ENCODE data around the gene LRRC28. TPM values are rescaled to one million over a fixed set of nuclear protein-coding genes. Genes with fewer than 3 reads are reported as not detected.

Gene LRRC28
- total and polyA plus RNA-seq, 2 donors (not counting 1 experiment from before 2014, with no cell fraction given) = 13.3 to 31.8 TPM

DNA sequence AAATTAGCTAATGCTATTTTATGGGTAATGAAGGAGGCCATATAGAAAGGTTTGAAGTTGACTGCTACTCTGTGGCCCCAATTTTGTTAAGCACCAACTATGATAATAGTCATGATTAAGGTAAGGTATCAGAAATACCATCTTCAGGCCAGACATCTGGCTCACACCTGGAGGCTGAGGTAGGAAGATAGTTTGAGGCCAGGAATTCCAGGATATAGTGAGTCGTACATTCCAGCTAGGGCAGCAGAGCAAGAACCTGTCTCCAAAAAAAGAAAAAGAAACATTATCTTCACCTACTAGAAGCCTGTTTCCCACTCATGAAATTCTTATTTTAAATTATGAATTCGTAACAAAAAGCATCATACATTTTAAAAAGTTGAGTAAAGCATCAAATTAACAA, 64.4 kb downstream of the LRRC28 start:
- H3K4me1 ChIP-seq (ENCODE audit: control insufficient read depth in 2 of 2, insufficient read depth in 2 of 2, low read length in 2 of 2) = no peaks in the 10 kb centered on the region
- H3K27me3 ChIP-seq (replicated peaks in 1 of 4; ENCODE audit: control extremely low read depth in 1 of 4, control insufficient read depth in 3 of 4, insufficient read depth in 4 of 4, low read length in 3 of 4) = no peaks in the 10 kb centered on the region
- CTCF ChIA-PET = interaction anchor here (2.5 kb wide), 1 partner anchor 389 kb away, joined by 9 read pairs; no protein-coding TSS in a partner anchor
- H2AFZ ChIP-seq (ENCODE audit: insufficient read depth, low read depth, low read length, poor library complexity, severe bottlenecking) = no peak overlapping the region
- no peak overlapping the region for H3K4me3 Mint-ChIP-seq
- no peak overlapping the region for H3K4me3 ChIP-seq (ENCODE audit: control extremely low read depth in 1 of 5, extremely low read depth in 1 of 5, insufficient read depth in 1 of 5, low read depth in 2 of 5, low read length in 4 of 5)
- ATAC-seq (ENCODE audit: low read depth) = no peak
- no peaks in the 10 kb centered on the region for H4K20me1 ChIP-seq (ENCODE audit: control insufficient read depth, insufficient read depth, low read length, poor library complexity, severe bottlenecking)
- peaks cover 0 to 5% of the 10 kb centered on the region in 2 experiments for H3K36me3 ChIP-seq (replicated peaks in 1 of 2; ENCODE audit: control extremely low read depth in 1 of 2, control insufficient read depth in 1 of 2, extremely low read depth in 1 of 2, insufficient read depth in 2 of 2, low read length in 1 of 2)
- TF ChIP-seq EZH2 (IDR thresholded peaks at IDR 0.05; ENCODE audit: borderline replicate concordance, insufficient read depth, low read depth, low read length, poor library complexity, severe bottlenecking) = no peak
- TF ChIP-seq, protein P1, sequence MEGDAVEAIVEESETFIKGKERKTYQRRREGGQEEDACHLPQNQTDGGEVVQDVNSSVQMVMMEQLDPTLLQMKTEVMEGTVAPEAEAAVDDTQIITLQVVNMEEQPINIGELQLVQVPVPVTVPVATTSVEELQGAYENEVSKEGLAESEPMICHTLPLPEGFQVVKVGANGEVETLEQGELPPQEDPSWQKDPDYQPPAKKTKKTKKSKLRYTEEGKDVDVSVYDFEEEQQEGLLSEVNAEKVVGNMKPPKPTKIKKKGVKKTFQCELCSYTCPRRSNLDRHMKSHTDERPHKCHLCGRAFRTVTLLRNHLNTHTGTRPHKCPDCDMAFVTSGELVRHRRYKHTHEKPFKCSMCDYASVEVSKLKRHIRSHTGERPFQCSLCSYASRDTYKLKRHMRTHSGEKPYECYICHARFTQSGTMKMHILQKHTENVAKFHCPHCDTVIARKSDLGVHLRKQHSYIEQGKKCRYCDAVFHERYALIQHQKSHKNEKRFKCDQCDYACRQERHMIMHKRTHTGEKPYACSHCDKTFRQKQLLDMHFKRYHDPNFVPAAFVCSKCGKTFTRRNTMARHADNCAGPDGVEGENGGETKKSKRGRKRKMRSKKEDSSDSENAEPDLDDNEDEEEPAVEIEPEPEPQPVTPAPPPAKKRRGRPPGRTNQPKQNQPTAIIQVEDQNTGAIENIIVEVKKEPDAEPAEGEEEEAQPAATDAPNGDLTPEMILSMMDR (IDR thresholded peaks at IDR 0.05) = no peak
- no peak overlapping the region for H3K27ac ChIP-seq (ENCODE audit: low read length in 2 of 2)
- POLR2A ChIA-PET = no interaction called here
- no peak overlapping the region for H3K27ac Mint-ChIP-seq
- intact Hi-C loops (cut with micrococcal nuclease) = no loop called here
- H3K9ac ChIP-seq (ENCODE audit: low read length) = no peak overlapping the region
- no CpG with 5 or more reads among the region's 2 CpGs for WGBS (ENCODE audit: insufficient coverage)
- no peaks in the 10 kb centered on the region for H3K4me1 Mint-ChIP-seq
- DNase-seq = no peak
- H3K9me3 ChIP-seq (ENCODE audit: control extremely low read depth in 1 of 3, control insufficient read depth in 2 of 3, insufficient read depth in 1 of 3, low read length in 2 of 3) = peaks cover 0 to 20% (median 7%) of the 10 kb centered on the region in 3 donors
- no peak overlapping the region for H3K4me2 ChIP-seq (replicated peaks; ENCODE audit: low read depth, low read length, poor library complexity, severe bottlenecking)
- H3K27me3 Mint-ChIP-seq = no peaks in the 10 kb centered on the region
- no peaks in the 10 kb centered on the region for H3K79me2 ChIP-seq (ENCODE audit: control insufficient read depth, insufficient read depth, low read length)
- H3K9me3 Mint-ChIP-seq (ENCODE audit: insufficient read depth) = peaks cover 12% of the 10 kb centered on the region

DNA sequence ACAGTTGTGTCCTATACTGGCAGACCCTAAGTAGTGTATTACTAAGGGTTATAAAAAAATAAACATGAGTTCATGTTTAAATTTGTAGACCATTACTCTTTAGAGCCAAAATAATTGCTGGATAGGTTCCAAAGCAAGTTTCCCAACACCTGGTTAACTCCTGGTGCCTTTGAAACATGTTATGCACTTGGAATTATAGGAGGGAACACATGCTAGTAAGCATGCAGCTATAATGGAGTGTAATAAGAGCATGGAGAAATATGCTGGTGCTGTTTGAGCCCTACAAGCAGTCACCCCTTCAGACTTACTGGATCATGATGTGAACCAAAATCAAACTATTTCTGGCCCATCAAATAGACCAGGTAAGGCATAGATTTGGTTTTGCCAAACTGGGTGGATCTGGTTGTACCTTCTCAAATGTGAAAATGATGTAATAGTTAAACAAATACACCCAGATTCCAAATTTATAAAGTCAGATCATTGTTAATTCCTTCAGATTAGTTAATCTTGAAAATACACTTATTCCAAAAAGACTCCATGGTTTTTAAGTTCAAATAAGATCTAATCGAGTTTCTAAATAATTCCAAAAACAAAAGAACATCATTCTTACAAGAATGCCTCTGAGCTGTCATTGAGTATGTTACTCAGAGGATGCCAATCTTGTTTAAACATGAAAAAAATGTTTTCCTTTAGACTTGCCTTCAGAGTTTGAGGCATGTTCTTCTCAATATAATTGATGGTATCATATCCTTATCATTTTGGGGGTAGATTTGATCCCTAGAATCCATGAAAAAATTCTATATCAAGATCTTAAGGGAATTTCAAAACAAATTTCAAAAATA, 69.3 kb downstream of the LRRC28 start:
- no peak overlapping the region for H3K4me3 ChIP-seq (ENCODE audit: control extremely low read depth in 1 of 5, extremely low read depth in 1 of 5, insufficient read depth in 1 of 5, low read depth in 2 of 5, low read length in 4 of 5)
- no peaks in the 10 kb centered on the region for H3K27me3 ChIP-seq (replicated peaks in 1 of 4; ENCODE audit: control extremely low read depth in 1 of 4, control insufficient read depth in 3 of 4, insufficient read depth in 4 of 4, low read length in 3 of 4)
- WGBS (ENCODE audit: insufficient coverage) = no CpG with 5 or more reads among the region's 1 CpG
- peaks cover 19% of the 10 kb centered on the region for H3K4me1 Mint-ChIP-seq
- peaks cover 0 to 2% (median 2%) of the 10 kb centered on the region in 3 donors for H3K9me3 ChIP-seq (ENCODE audit: control extremely low read depth in 1 of 3, control insufficient read depth in 2 of 3, insufficient read depth in 1 of 3, low read length in 2 of 3)
- DNase-seq (no peak), ATAC-seq (ENCODE audit: low read depth) (no peak)
- H3K4me3 Mint-ChIP-seq = no peak overlapping the region
- no peak overlapping the region for H2AFZ ChIP-seq (ENCODE audit: insufficient read depth, low read depth, low read length, poor library complexity, severe bottlenecking)
- no peak for TF ChIP-seq EZH2 (IDR thresholded peaks at IDR 0.05; ENCODE audit: borderline replicate concordance, insufficient read depth, low read depth, low read length, poor library complexity, severe bottlenecking)
- TF ChIP-seq, protein P1 (IDR thresholded peaks at IDR 0.05) = no peak
- POLR2A ChIA-PET = interaction anchor here (0.6 kb wide), 1 partner anchor 362 kb away, joined by 3 read pairs; no protein-coding TSS in a partner anchor
- no peak overlapping the region for H3K4me2 ChIP-seq (replicated peaks; ENCODE audit: low read depth, low read length, poor library complexity, severe bottlenecking)
- H3K4me1 ChIP-seq (ENCODE audit: control insufficient read depth in 2 of 2, insufficient read depth in 2 of 2, low read length in 2 of 2) = peaks cover 7 to 8% of the 10 kb centered on the region in 2 donors
- no peak overlapping the region for H3K9ac ChIP-seq (ENCODE audit: low read length)
- H4K20me1 ChIP-seq (ENCODE audit: control insufficient read depth, insufficient read depth, low read length, poor library complexity, severe bottlenecking) = no peaks in the 10 kb centered on the region
- no peak overlapping the region for H3K27ac ChIP-seq (ENCODE audit: low read length in 2 of 2)
- H3K27me3 Mint-ChIP-seq = no peaks in the 10 kb centered on the region
- H3K79me2 ChIP-seq (ENCODE audit: control insufficient read depth, insufficient read depth, low read length) = no peaks in the 10 kb centered on the region
- H3K9me3 Mint-ChIP-seq (ENCODE audit: insufficient read depth) = peaks cover 2% of the 10 kb centered on the region
- no peak overlapping the region for H3K27ac Mint-ChIP-seq
- no peaks in the 10 kb centered on the region for H3K36me3 ChIP-seq (replicated peaks in 1 of 2; ENCODE audit: control extremely low read depth in 1 of 2, control insufficient read depth in 1 of 2, extremely low read depth in 1 of 2, insufficient read depth in 2 of 2, low read length in 1 of 2)
- intact Hi-C loops (cut with micrococcal nuclease) = no loop called here
- CTCF ChIA-PET = interaction anchor here (1.3 kb wide), 1 partner anchor 24 kb away, joined by 3 read pairs; no protein-coding TSS in a partner anchor
